Head of caudate nucleus (tissue), 42 donors: Measurements from ENCODE around the gene ZNF609.
A peak's percentile ranks its signal among the peaks of the same experiment; 100 is the strongest.
"Not testable (repeated sequence)": the region's sequence is repeated elsewhere in the genome, so short reads cannot be mapped to it uniquely, and the experiment has no call there.

Experiments
- DNase-seq, 42 donors: peaks; one replicate each; pipeline versions ENCODE4 v3.0.0 to v3.0.0-alpha.2; 2020 to 2021; ENCODE audit warnings: mixed read lengths in 7 of 42
- intact Hi-C: fragments of 100-400 bp; cut with DNase I; formaldehyde crosslinking; loops from one replicate; pipeline ENCODE4 v1.15.0; 2022

Gene ZNF609

GRCh38 chr15:64493641-64494040 lies 33.3 kb downstream of the ZNF609 start:
- intact Hi-C loops, result no loop called here
- no peak for DNase-seq

- intact Hi-C loops, DNase-seq: not testable (repeated sequence)
Measured at GRCh38 chr15:64495968-64496367, 35.6 kb downstream of the ZNF609 start.

- intact Hi-C loops, result no loop called here
Measured at GRCh38 chr15:64500695-64501395, 40.5 kb downstream of the ZNF609 start.

GRCh38 chr15:64501396-64501715 lies 41.0 kb downstream of the ZNF609 start:
- intact Hi-C loops, result no loop called here
- no peak for DNase-seq

More at GRCh38 chr15:64500695-64501395, 40.5 kb downstream of the ZNF609 start:
- DNase-seq, result no peak

- intact Hi-C loops, result no loop called here
- DNase-seq, result no peak
Measured at GRCh38 chr15:64502151-64502550, 41.8 kb downstream of the ZNF609 start.

GRCh38 chr15:64502551-64502950 lies 42.2 kb downstream of the ZNF609 start:
- no peak for DNase-seq
- intact Hi-C loops, result no loop called here

- intact Hi-C loops, result no loop called here
Measured at GRCh38 chr15:64503197-64503596, 42.8 kb downstream of the ZNF609 start.

GRCh38 chr15:64503640-64504039 lies 43.3 kb downstream of the ZNF609 start:
- no peak for DNase-seq
- intact Hi-C loops, result no loop called here

More at GRCh38 chr15:64503197-64503596, 42.8 kb downstream of the ZNF609 start:
- peak in 19 of 42 donors; percentile 11 to 58 (median 26) for DNase-seq

- peak in 41 of 42 donors; percentile 14 to 73 (median 47) for DNase-seq
- intact Hi-C loops, result no loop called here
Measured at GRCh38 chr15:64507293-64507802, 47.0 kb downstream of the ZNF609 start.

- intact Hi-C loops, result no loop called here
- no peak for DNase-seq
Measured at GRCh38 chr15:64507845-64508244, 47.5 kb downstream of the ZNF609 start.

- DNase-seq, result no peak
- intact Hi-C loops, result loop anchor here (10.0 kb wide), 1 partner anchor 49 kb away; the partner anchor contains the start of gene ZNF609
Measured at GRCh38 chr15:64513823-64514222, 53.4 kb downstream of the ZNF609 start.

GRCh38 chr15:64515196-64515595 lies 54.8 kb downstream of the ZNF609 start:
- DNase-seq, result no peak
- intact Hi-C loops, result loop anchor here (10.0 kb wide), 1 partner anchor 50 kb away; the partner anchor contains the start of gene ZNF609

- DNase-seq, result no peak
- intact Hi-C loops, result loop anchor here (10.0 kb wide), 1 partner anchor 51 kb away; the partner anchor contains the start of gene ZNF609
Measured at GRCh38 chr15:64515825-64516224, 55.4 kb downstream of the ZNF609 start.

- intact Hi-C loops, result loop anchor here (10.0 kb wide), 1 partner anchor 55 kb away; the partner anchor contains the start of gene ZNF609
- DNase-seq, result no peak
Measured at GRCh38 chr15:64519897-64520296, 59.5 kb downstream of the ZNF609 start.

- intact Hi-C loops, result no loop called here
- DNase-seq, result peak in 14 of 42 donors; percentile 11 to 61 (median 30)
Measured at GRCh38 chr15:64521201-64521600, 60.8 kb downstream of the ZNF609 start.

GRCh38 chr15:64521726-64522164 lies 61.4 kb downstream of the ZNF609 start:
- peak; percentile 14 to 90 (median 76) for DNase-seq
- intact Hi-C loops, result no loop called here

- DNase-seq, result no peak
- intact Hi-C loops, result no loop called here
Measured at GRCh38 chr15:64522226-64522823, 61.9 kb downstream of the ZNF609 start.

- intact Hi-C loops, result no loop called here
- DNase-seq, result no peak
Measured at GRCh38 chr15:64523240-64523639, 62.9 kb downstream of the ZNF609 start.

GRCh38 chr15:64524778-64525177 lies 64.4 kb downstream of the ZNF609 start:
- no peak for DNase-seq
- intact Hi-C loops, result no loop called here

GRCh38 chr15:64525828-64526530 lies 65.6 kb downstream of the ZNF609 start:
- intact Hi-C loops, result no loop called here
- DNase-seq, result no peak
